GM12891 (cell line): ENCODE measurements around the gene C10orf90.

Experiments
- POLR2A ChIP-seq: IDR thresholded peaks from 2 replicates; pipeline ENCODE4 v1.6.1; 2011; ENCODE audit warnings: low read depth, low read length, control low read depth
- POLR2AphosphoS5 ChIP-seq: IDR thresholded peaks from 2 replicates; pipeline ENCODE4 v1.6.1; 2011; ENCODE audit warnings: low read depth, low read length, control low read depth
- SPI1 ChIP-seq: IDR thresholded peaks from 2 replicates; pipeline ENCODE4 v1.6.1; 2011; ENCODE audit warnings: low read depth, low read length, control low read depth
- TAF1 ChIP-seq: IDR thresholded peaks from 2 replicates; pipeline ENCODE4 v1.6.1; 2011; ENCODE audit warnings: low read depth, low read length, control low read depth

DNA sequence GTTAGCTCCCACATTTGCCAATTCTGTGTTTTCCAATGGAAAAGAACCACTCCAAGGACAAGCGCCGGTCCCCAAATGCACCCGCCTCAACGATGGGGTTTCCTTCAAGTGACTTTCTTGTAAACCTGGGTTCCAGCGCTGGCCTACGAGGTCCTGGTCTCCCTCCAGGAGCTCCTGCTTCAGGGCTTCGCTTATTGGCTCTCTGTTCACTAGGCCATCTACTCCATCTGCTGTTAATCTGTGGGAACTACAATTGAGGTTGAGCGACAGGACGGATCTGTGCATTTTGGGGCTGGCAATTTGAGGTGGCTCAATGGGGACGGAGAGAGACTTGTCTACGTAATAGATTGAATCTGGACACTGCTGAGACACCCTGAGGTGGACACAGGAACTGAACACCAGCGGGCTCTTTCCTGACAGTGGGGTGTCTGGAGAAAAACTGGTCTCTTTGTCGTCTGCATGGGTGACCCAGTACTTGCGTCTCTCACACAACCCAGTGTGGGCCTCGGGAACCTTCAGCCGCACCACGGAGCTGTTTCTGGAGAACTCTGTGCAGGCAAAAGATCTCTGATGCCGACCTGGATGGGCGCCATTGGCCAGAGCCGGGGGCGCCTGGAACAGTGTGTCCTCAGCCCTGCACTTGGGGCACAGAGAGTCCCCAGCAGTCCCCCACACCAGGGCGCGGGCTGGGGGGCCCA, 166.3 kb downstream of the C10orf90 start:
- TF ChIP-seq TAF1: no peak
- TF ChIP-seq SPI1: no peak
- TF ChIP-seq POLR2A: no peak
- TF ChIP-seq POLR2AphosphoS5: no peak
